Neural crest cell (in vitro differentiated cells): ENCODE measurements around the gene ZNF217. TPM values are rescaled to one million over a fixed set of nuclear protein-coding genes. Genes with fewer than 3 reads are reported as not detected.

Experiments
- DNase-seq: peaks from one replicate; pipeline ENCODE4 v3.0.0; 2021; ENCODE audit warnings: low read depth, mixed read lengths, low spot score
- H3K27ac Mint-ChIP-seq: one replicate; pipeline ENCODE4 v1.8.0; 2021; ENCODE audit warnings: mild to moderate bottlenecking, mixed read lengths; ENCODE audit not compliant: unreplicated experiment
- H3K27me3 Mint-ChIP-seq: 2 replicates; pipeline ENCODE4 v1.8.0; 2021; ENCODE audit warnings: low read depth, mild to moderate bottlenecking, mixed read lengths
- H3K36me3 Mint-ChIP-seq: 2 replicates; pipeline ENCODE4 v1.8.0; 2021; ENCODE audit warnings: low read depth, mild to moderate bottlenecking, mixed read lengths
- H3K4me1 Mint-ChIP-seq: 2 replicates; pipeline ENCODE4 v1.8.0; 2021; ENCODE audit warnings: mixed read lengths
- H3K4me3 Mint-ChIP-seq: one replicate; pipeline ENCODE4 v1.8.0; 2021; ENCODE audit warnings: mild to moderate bottlenecking, mixed read lengths
- H3K9me3 Mint-ChIP-seq: 2 replicates; pipeline ENCODE4 v1.8.0; 2021; ENCODE audit warnings: mixed read lengths
- CTCF ChIP-seq: fragments of 200-600 bp; sonication (generic); conservative IDR thresholded peaks from 2 replicates; pipeline ENCODE4 v1.5.0; 2021; ENCODE audit warnings: antibody characterized with exemption, mild to moderate bottlenecking
- total RNA-seq: library from RNA; stranded (reverse); gene quantifications from 2 replicates; pipeline ENCODE4 v1.2.1, GENCODE V29; 2021

The ZNF217 gene
- total RNA-seq, 1 donor from 2014 or later, result 35.5 TPM

GRCh38 chr20:53576586-53577318 is 16.9 kb downstream of the ZNF217 start:
- Mint-ChIP-seq H3K27me3 (no peaks in the 10 kb centered on the region), H3K4me1 (peaks cover 25% of the 10 kb centered on the region), H3K27ac (no peak overlapping the region), H3K9me3 (no peaks in the 10 kb centered on the region), H3K4me3 (no peak overlapping the region), H3K36me3 (peaks cover 30% of the 10 kb centered on the region)
- no peak for DNase-seq
- no peak for TF ChIP-seq CTCF

- no peak for DNase-seq
- H3K27me3 Mint-ChIP-seq, result no peaks in the 10 kb centered on the region
- H3K27ac Mint-ChIP-seq, result peak overlapping the region; percentile 71
- no peaks in the 10 kb centered on the region for H3K9me3 Mint-ChIP-seq
- no peak overlapping the region for H3K4me3 Mint-ChIP-seq
- H3K4me1 Mint-ChIP-seq, result peaks cover 25% of the 10 kb centered on the region
- peaks cover 33% of the 10 kb centered on the region for H3K36me3 Mint-ChIP-seq
- no peak for TF ChIP-seq CTCF
Observed at GRCh38 chr20:53576195-53576580, 17.5 kb downstream of the ZNF217 start.

- Mint-ChIP-seq H3K9me3 (no peaks in the 10 kb centered on the region), H3K4me1 (peaks cover 23% of the 10 kb centered on the region), H3K27ac (peak overlapping the region; percentile 2), H3K4me3 (no peak overlapping the region), H3K36me3 (peaks cover 33% of the 10 kb centered on the region), H3K27me3 (no peaks in the 10 kb centered on the region)
- TF ChIP-seq CTCF, result no peak
- no peak for DNase-seq
Observed at GRCh38 chr20:53575481-53576194, 18.0 kb downstream of the ZNF217 start.

- DNase-seq, result no peak
- Mint-ChIP-seq H3K4me3 (no peak overlapping the region), H3K4me1 (peaks cover 15% of the 10 kb centered on the region), H3K27me3 (no peaks in the 10 kb centered on the region), H3K9me3 (no peaks in the 10 kb centered on the region), H3K27ac (no peak overlapping the region), H3K36me3 (peaks cover 29% of the 10 kb centered on the region)
- TF ChIP-seq CTCF, result no peak
Observed at GRCh38 chr20:53574819-53575218, 18.8 kb downstream of the ZNF217 start.

GRCh38 chr20:53574259-53574789 is 19.3 kb downstream of the ZNF217 start:
- DNase-seq, result no peak
- Mint-ChIP-seq H3K4me1 (peaks cover 10% of the 10 kb centered on the region), H3K27me3 (no peaks in the 10 kb centered on the region), H3K9me3 (no peaks in the 10 kb centered on the region), H3K27ac (no peak overlapping the region), H3K4me3 (no peak overlapping the region), H3K36me3 (peaks cover 31% of the 10 kb centered on the region)
- TF ChIP-seq CTCF, result no peak
